ENCODE measurements around the gene GORAB.

GORAB gene

GRCh38 chr1:170578359-170578758 lies 46.4 kb downstream of the GORAB start:
- TF ChIP-seq POLR2AphosphoS5 (IDR thresholded peaks at IDR 0.05; ENCODE audit: low read depth, low read length) (no peak), TAF1 (IDR thresholded peaks at IDR 0.05; ENCODE audit: borderline replicate concordance, low read depth, low read length) (no peak), POLR2A (IDR thresholded peaks at IDR 0.05; ENCODE audit: low read depth, low read length) (no peak)
- DNase-seq (ENCODE audit: insufficient read length) (no peak), FAIRE-seq (no peak)

GRCh38 chr1:170580636-170581440 lies 48.9 kb downstream of the GORAB start:
- FAIRE-seq (no peak), DNase-seq (ENCODE audit: insufficient read length) (no peak)
- TF ChIP-seq POLR2A (IDR thresholded peaks at IDR 0.05; ENCODE audit: low read depth, low read length) (no peak), TAF1 (IDR thresholded peaks at IDR 0.05; ENCODE audit: borderline replicate concordance, low read depth, low read length) (no peak), POLR2AphosphoS5 (IDR thresholded peaks at IDR 0.05; ENCODE audit: low read depth, low read length) (no peak)

GRCh38 chr1:170583186-170583585 lies 51.2 kb downstream of the GORAB start:
- TF ChIP-seq POLR2AphosphoS5 (IDR thresholded peaks at IDR 0.05; ENCODE audit: low read depth, low read length): no peak
- TF ChIP-seq POLR2A (IDR thresholded peaks at IDR 0.05; ENCODE audit: low read depth, low read length): no peak
- TF ChIP-seq TAF1 (IDR thresholded peaks at IDR 0.05; ENCODE audit: borderline replicate concordance, low read depth, low read length): no peak
- FAIRE-seq (no peak), DNase-seq (ENCODE audit: insufficient read length) (no peak)

GRCh38 chr1:170586321-170587252 lies 54.6 kb downstream of the GORAB start:
- no peak for DNase-seq (ENCODE audit: insufficient read length)
- FAIRE-seq: no peak
- TF ChIP-seq POLR2AphosphoS5 (IDR thresholded peaks at IDR 0.05; ENCODE audit: low read depth, low read length): no peak
- TF ChIP-seq TAF1 (IDR thresholded peaks at IDR 0.05; ENCODE audit: borderline replicate concordance, low read depth, low read length): no peak
- no peak for TF ChIP-seq POLR2A (IDR thresholded peaks at IDR 0.05; ENCODE audit: low read depth, low read length)

DNA sequence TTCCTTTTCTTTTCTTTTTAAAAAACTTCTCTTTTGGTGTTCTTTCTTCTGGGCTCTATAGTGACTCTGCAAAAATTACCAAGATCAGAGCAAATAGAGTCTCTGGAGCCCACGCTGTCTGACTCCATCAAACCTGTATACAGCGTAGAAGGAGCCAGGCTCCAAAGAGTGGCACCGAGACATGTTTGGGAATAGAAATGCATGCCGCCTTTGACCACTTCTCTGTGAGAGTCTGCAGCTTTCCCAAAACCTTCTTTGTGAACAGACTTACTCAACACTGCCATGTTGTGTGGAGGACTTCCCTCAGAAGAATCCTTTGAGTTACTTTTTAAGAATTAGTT lies 55.3 kb downstream of the GORAB start:
- FAIRE-seq (no peak), DNase-seq (ENCODE audit: insufficient read length) (no peak)
- TF ChIP-seq TAF1 (IDR thresholded peaks at IDR 0.05; ENCODE audit: borderline replicate concordance, low read depth, low read length) (no peak), POLR2A (IDR thresholded peaks at IDR 0.05; ENCODE audit: low read depth, low read length) (no peak), POLR2AphosphoS5 (IDR thresholded peaks at IDR 0.05; ENCODE audit: low read depth, low read length) (no peak)

DNA sequence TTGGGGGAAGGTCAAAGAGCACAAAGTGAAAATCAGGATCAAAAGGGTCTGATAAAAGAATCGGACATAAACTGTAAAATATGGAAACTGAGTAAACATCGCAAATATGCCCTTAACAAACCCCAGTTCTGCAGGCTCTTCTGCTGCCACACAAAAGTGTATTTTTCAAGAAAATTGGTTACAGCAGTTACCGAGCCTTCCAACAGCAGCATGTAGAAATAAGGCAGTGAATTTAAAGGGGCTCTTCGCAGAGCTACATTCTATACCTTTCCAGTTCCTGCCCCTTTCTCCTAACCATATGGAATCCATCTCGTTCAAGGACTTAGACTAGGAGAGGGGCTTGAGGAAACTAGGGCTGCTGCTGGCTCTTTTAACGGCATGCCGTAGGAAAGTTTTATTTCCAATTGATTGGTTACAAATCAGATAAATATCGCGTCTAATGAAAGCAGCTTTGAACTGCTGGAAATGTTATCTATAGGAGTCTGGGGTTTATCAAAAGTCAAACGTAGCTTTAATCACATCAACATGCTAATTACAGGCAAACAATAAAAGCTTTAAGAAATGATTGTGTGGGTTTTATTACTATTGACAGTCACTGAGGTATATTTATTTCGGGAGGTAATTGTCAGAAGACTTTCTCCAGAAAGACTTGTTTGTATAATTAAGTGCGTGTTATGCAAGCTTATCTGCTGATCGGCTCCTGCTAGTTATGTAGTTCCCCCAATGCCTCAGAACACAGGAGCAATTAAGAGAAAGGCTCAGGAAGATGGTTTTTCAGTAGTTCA lies 59.1 kb downstream of the GORAB start:
- no peak for TF ChIP-seq POLR2A (IDR thresholded peaks at IDR 0.05; ENCODE audit: low read depth, low read length)
- no peak for TF ChIP-seq POLR2AphosphoS5 (IDR thresholded peaks at IDR 0.05; ENCODE audit: low read depth, low read length)
- TF ChIP-seq TAF1 (IDR thresholded peaks at IDR 0.05; ENCODE audit: borderline replicate concordance, low read depth, low read length): no peak
- FAIRE-seq (no peak), DNase-seq (ENCODE audit: insufficient read length) (no peak)

- TF ChIP-seq TAF1 (IDR thresholded peaks at IDR 0.05; ENCODE audit: borderline replicate concordance, low read depth, low read length) (no peak), POLR2A (IDR thresholded peaks at IDR 0.05; ENCODE audit: low read depth, low read length) (no peak), POLR2AphosphoS5 (IDR thresholded peaks at IDR 0.05; ENCODE audit: low read depth, low read length) (no peak)
- FAIRE-seq: no peak
- no peak for DNase-seq (ENCODE audit: insufficient read length)
These were observed 60.7 kb downstream of the GORAB start for GRCh38 chr1:170592591-170593111.

GRCh38 chr1:170593173-170594011 lies 61.4 kb downstream of the GORAB start:
- TF ChIP-seq TAF1 (IDR thresholded peaks at IDR 0.05; ENCODE audit: borderline replicate concordance, low read depth, low read length): no peak
- no peak for TF ChIP-seq POLR2A (IDR thresholded peaks at IDR 0.05; ENCODE audit: low read depth, low read length)
- TF ChIP-seq POLR2AphosphoS5 (IDR thresholded peaks at IDR 0.05; ENCODE audit: low read depth, low read length): no peak
- no peak for DNase-seq (ENCODE audit: insufficient read length)
- no peak for FAIRE-seq

- FAIRE-seq (no peak), DNase-seq (ENCODE audit: insufficient read length) (no peak)
- TF ChIP-seq POLR2A (IDR thresholded peaks at IDR 0.05; ENCODE audit: low read depth, low read length): no peak
- TF ChIP-seq TAF1 (IDR thresholded peaks at IDR 0.05; ENCODE audit: borderline replicate concordance, low read depth, low read length): no peak
- no peak for TF ChIP-seq POLR2AphosphoS5 (IDR thresholded peaks at IDR 0.05; ENCODE audit: low read depth, low read length)
These were observed 62.2 kb downstream of the GORAB start for GRCh38 chr1:170594066-170594626.

DNA sequence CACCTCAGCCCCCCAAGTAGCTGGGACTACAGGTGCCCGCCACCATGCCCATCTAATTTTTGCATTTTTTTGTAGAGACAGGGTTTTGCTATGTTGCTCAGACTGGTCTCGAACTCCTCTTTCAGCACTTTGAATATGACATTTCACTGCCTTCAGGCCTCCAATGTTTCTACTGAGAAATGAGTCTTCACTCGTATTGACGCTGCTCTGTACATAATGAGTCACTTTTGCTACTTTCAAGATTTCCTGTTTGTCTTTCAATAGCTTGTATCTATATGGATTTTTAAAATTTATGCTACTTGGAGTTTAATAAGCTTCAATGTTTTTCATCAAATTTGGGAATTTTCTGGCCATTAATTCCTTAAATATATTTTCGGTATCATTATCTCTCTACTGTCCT lies 64.7 kb downstream of the GORAB start:
- FAIRE-seq (no peak), DNase-seq (ENCODE audit: insufficient read length) (no peak)
- TF ChIP-seq TAF1 (IDR thresholded peaks at IDR 0.05; ENCODE audit: borderline replicate concordance, low read depth, low read length): no peak
- no peak for TF ChIP-seq POLR2A (IDR thresholded peaks at IDR 0.05; ENCODE audit: low read depth, low read length)
- TF ChIP-seq POLR2AphosphoS5 (IDR thresholded peaks at IDR 0.05; ENCODE audit: low read depth, low read length): no peak

All from GM12892 (cell line).